ENCODE results near the gene CACHD1.
A peak's percentile ranks its signal among the peaks of the same experiment; 100 is the strongest.
"Not testable (repeated sequence)": the region's sequence is repeated elsewhere in the genome, so short reads cannot be mapped to it uniquely, and the experiment has no call there.

The CACHD1 gene

GRCh38 chr1:64497088-64497883 lies 27.4 kb downstream of the CACHD1 start:
- no peak for DNase-seq (ENCODE audit: low read depth)

- no peak for DNase-seq (ENCODE audit: low read depth)
Observed at GRCh38 chr1:64498325-64498724, 28.4 kb downstream of the CACHD1 start.

GRCh38 chr1:64499011-64499410 lies 29.1 kb downstream of the CACHD1 start:
- no peak for DNase-seq (ENCODE audit: low read depth)

GRCh38 chr1:64499966-64500365 lies 30.0 kb downstream of the CACHD1 start:
- DNase-seq (ENCODE audit: low read depth): no peak

GRCh38 chr1:64502083-64502482 lies 32.2 kb downstream of the CACHD1 start:
- no peak for DNase-seq (ENCODE audit: low read depth)

- DNase-seq (ENCODE audit: low read depth): no peak
Observed at GRCh38 chr1:64502931-64503330, 33.0 kb downstream of the CACHD1 start.

- peak; percentile 22 for DNase-seq (ENCODE audit: low read depth)
Observed at GRCh38 chr1:64505232-64505943, 35.5 kb downstream of the CACHD1 start.

GRCh38 chr1:64505944-64506655 lies 36.2 kb downstream of the CACHD1 start:
- no peak for DNase-seq (ENCODE audit: low read depth)

- DNase-seq (ENCODE audit: low read depth): no peak
Observed at GRCh38 chr1:64508629-64509028, 38.7 kb downstream of the CACHD1 start.

- no peak for DNase-seq (ENCODE audit: low read depth)
Observed at GRCh38 chr1:64511044-64511443, 41.1 kb downstream of the CACHD1 start.

GRCh38 chr1:64512206-64512605 lies 42.3 kb downstream of the CACHD1 start:
- DNase-seq (ENCODE audit: low read depth): not testable (repeated sequence)

GRCh38 chr1:64513545-64513944 lies 43.6 kb downstream of the CACHD1 start:
- no peak for DNase-seq (ENCODE audit: low read depth)

- DNase-seq (ENCODE audit: low read depth): no peak
Observed at GRCh38 chr1:64514197-64514765, 44.4 kb downstream of the CACHD1 start.

- DNase-seq (ENCODE audit: low read depth): no peak
Observed at GRCh38 chr1:64515427-64515826, 45.5 kb downstream of the CACHD1 start.

- no peak for DNase-seq (ENCODE audit: low read depth)
Observed at GRCh38 chr1:64516301-64516700, 46.4 kb downstream of the CACHD1 start.

GRCh38 chr1:64516803-64517568 lies 47.1 kb downstream of the CACHD1 start:
- DNase-seq (ENCODE audit: low read depth): no peak

GRCh38 chr1:64517640-64518039 lies 47.7 kb downstream of the CACHD1 start:
- no peak for DNase-seq (ENCODE audit: low read depth)

- no peak for DNase-seq (ENCODE audit: low read depth)
Observed at GRCh38 chr1:64518692-64519481, 49.0 kb downstream of the CACHD1 start.

GRCh38 chr1:64519901-64520300 lies 50.0 kb downstream of the CACHD1 start:
- no peak for DNase-seq (ENCODE audit: low read depth)

- DNase-seq (ENCODE audit: low read depth): no peak
Observed at GRCh38 chr1:64522740-64523139, 52.8 kb downstream of the CACHD1 start.

All from stimulated activated CD8-positive, alpha-beta memory T cell treated with anti-CD3 and anti-CD28 coated beads, Interleukin-12 subunit alpha, Interleukin-12 subunit beta, amount 100 ng/mL, for 4 hours (primary cell).